Cardiac septum (tissue), 1 donor: ENCODE results near the gene KATNBL1. TPM values are rescaled to one million over a fixed set of nuclear protein-coding genes. Genes with fewer than 3 reads are reported as not detected.
"Not testable (repeated sequence)": the region's sequence is repeated elsewhere in the genome, so short reads cannot be mapped to it uniquely, and the experiment has no call there.

Experiments
- DNase-seq: peaks from one replicate; pipeline ENCODE4 v3.0.0-alpha.2; 2020; ENCODE audit warnings: low spot score
- intact Hi-C: fragments of 100-400 bp; cut with DNase I; formaldehyde crosslinking; loops from one replicate; pipeline ENCODE4 v1.14.0; 2022
- total RNA-seq: library from RNA; stranded (reverse); fragmentation: NEBNext Ultra II Directional; extraction: Animal tissue kit (Norgen Biotek cat#: 25700); gene quantifications from one replicate; pipeline ENCODE4 v1.2.1, GENCODE V29; 2021
- donor health status: DM: no; HTN: no; CAD: no.

Gene KATNBL1
- total RNA-seq, 1 donor from 2014 or later = 23.3 TPM

- intact Hi-C loops = no loop called here
- DNase-seq = no peak
These were observed 3.8 kb upstream of the KATNBL1 start for GRCh38 chr15:34213690-34214089.

- intact Hi-C loops = loop anchor here (5.0 kb wide), 1 partner anchor 104 kb away; the partner anchor contains the start of genes EMC7 and PGBD4
- DNase-seq = no peak
These were observed 3.9 kb downstream of the KATNBL1 start for GRCh38 chr15:34206011-34206410.

GRCh38 chr15:34203936-34204335, 6.0 kb downstream of the KATNBL1 start:
- intact Hi-C loops = no loop called here
- no peak for DNase-seq

GRCh38 chr15:34203305-34203704, 6.6 kb downstream of the KATNBL1 start:
- no peak for DNase-seq
- intact Hi-C loops = no loop called here

- intact Hi-C loops, DNase-seq: not testable (repeated sequence)
These were observed 16.6 kb downstream of the KATNBL1 start for GRCh38 chr15:34193272-34193671.

- intact Hi-C loops = no loop called here
- no peak for DNase-seq
These were observed 21.2 kb downstream of the KATNBL1 start for GRCh38 chr15:34188711-34189110.

- intact Hi-C loops = no loop called here
- DNase-seq = no peak
These were observed 24.2 kb downstream of the KATNBL1 start for GRCh38 chr15:34185666-34186065.

GRCh38 chr15:34182942-34183341, 27.0 kb downstream of the KATNBL1 start:
- no peak for DNase-seq
- intact Hi-C loops = no loop called here

GRCh38 chr15:34179234-34179633, 30.7 kb downstream of the KATNBL1 start:
- intact Hi-C loops = no loop called here
- no peak for DNase-seq

- intact Hi-C loops, DNase-seq: not testable (repeated sequence)
These were observed 43.8 kb downstream of the KATNBL1 start for GRCh38 chr15:34165987-34166573.

GRCh38 chr15:34161329-34161963, 48.5 kb downstream of the KATNBL1 start:
- intact Hi-C loops = no loop called here

GRCh38 chr15:34160735-34161134, 49.2 kb downstream of the KATNBL1 start:
- DNase-seq = no peak
- intact Hi-C loops = no loop called here

More at GRCh38 chr15:34161329-34161963, 48.5 kb downstream of the KATNBL1 start:
- DNase-seq = no peak

- intact Hi-C loops = no loop called here
These were observed 51.5 kb downstream of the KATNBL1 start for GRCh38 chr15:34158355-34158754.

GRCh38 chr15:34155859-34156258, 54.0 kb downstream of the KATNBL1 start:
- DNase-seq = no peak
- intact Hi-C loops = no loop called here

More at GRCh38 chr15:34158355-34158754, 51.5 kb downstream of the KATNBL1 start:
- no peak for DNase-seq

- no peak for DNase-seq
- intact Hi-C loops = no loop called here
These were observed 55.1 kb downstream of the KATNBL1 start for GRCh38 chr15:34154725-34155204.

GRCh38 chr15:34147371-34148140, 62.3 kb downstream of the KATNBL1 start:
- DNase-seq = no peak
- intact Hi-C loops = no loop called here

GRCh38 chr15:34133511-34133910, 76.4 kb downstream of the KATNBL1 start:
- intact Hi-C loops = no loop called here
- DNase-seq = no peak

- no peak for DNase-seq
- intact Hi-C loops = no loop called here
These were observed 77.0 kb downstream of the KATNBL1 start for GRCh38 chr15:34132881-34133280.

- intact Hi-C loops = no loop called here
- DNase-seq = no peak
These were observed 81.0 kb downstream of the KATNBL1 start for GRCh38 chr15:34128898-34129297.

GRCh38 chr15:34126522-34126921, 83.4 kb downstream of the KATNBL1 start:
- intact Hi-C loops = no loop called here
- no peak for DNase-seq
